OCI-LY3 (cell line): ENCODE measurements around the gene HS6ST1.
"Not testable (repeated sequence)": the region's sequence is repeated elsewhere in the genome, so short reads cannot be mapped to it uniquely, and the experiment has no call there.

Source experiments
- EZH2phosphoT487 ChIP-seq: fragments of 200-600 bp; shearing (Covaris generic); IDR thresholded peaks from 2 replicates; pipeline ENCODE4 v1.6.1; 2018; ENCODE audit warnings: antibody characterized with exemption, mixed run types, low read depth
- TF ChIP-seq, protein P1 (sequence below): fragments of 200-600, 300-600 bp; sonication (generic); IDR thresholded peaks from 2 replicates; pipeline ENCODE4 v1.5.1; 2014; ENCODE audit warnings: antibody characterized with exemption, low read length, low read depth

DNA sequence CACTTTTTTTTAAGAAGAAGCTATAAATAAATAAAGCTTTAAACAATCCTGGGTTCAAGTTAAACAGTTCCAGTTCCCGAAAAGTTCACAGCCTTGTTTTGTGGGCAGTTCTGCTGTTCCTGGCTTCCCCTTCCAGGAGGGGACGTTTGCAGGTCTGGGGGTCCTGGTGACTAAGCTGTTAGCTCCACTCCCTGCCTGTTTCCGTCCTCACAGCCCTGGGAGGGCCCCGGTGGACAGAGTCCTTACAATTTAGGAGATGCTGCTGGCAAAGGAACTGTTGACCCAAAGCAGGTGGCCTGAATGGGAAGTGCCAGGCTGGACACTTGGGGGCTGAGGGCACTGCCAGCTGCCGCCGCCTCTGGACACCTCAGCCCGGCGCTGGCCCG lies 53.1 kb downstream of the HS6ST1 start:
- TF ChIP-seq, protein P1, sequence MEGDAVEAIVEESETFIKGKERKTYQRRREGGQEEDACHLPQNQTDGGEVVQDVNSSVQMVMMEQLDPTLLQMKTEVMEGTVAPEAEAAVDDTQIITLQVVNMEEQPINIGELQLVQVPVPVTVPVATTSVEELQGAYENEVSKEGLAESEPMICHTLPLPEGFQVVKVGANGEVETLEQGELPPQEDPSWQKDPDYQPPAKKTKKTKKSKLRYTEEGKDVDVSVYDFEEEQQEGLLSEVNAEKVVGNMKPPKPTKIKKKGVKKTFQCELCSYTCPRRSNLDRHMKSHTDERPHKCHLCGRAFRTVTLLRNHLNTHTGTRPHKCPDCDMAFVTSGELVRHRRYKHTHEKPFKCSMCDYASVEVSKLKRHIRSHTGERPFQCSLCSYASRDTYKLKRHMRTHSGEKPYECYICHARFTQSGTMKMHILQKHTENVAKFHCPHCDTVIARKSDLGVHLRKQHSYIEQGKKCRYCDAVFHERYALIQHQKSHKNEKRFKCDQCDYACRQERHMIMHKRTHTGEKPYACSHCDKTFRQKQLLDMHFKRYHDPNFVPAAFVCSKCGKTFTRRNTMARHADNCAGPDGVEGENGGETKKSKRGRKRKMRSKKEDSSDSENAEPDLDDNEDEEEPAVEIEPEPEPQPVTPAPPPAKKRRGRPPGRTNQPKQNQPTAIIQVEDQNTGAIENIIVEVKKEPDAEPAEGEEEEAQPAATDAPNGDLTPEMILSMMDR: not testable (repeated sequence)
- TF ChIP-seq EZH2phosphoT487: not testable (repeated sequence)
